GM12801 (cell line): ENCODE data around the gene SIK2.

ENCODE experiments used
- CTCF ChIP-seq: IDR thresholded peaks from one replicate; pipeline ENCODE4 v1.5.1; 2011; ENCODE audit warnings: control low read depth; ENCODE audit not compliant: insufficient read length; ENCODE audit errors: extremely low read depth

Gene SIK2

GRCh38 chr11:111572581-111572980, 29.7 kb upstream of the SIK2 start:
- no peak for TF ChIP-seq CTCF

GRCh38 chr11:111573821-111574249, 28.4 kb upstream of the SIK2 start:
- TF ChIP-seq CTCF, result no peak

DNA sequence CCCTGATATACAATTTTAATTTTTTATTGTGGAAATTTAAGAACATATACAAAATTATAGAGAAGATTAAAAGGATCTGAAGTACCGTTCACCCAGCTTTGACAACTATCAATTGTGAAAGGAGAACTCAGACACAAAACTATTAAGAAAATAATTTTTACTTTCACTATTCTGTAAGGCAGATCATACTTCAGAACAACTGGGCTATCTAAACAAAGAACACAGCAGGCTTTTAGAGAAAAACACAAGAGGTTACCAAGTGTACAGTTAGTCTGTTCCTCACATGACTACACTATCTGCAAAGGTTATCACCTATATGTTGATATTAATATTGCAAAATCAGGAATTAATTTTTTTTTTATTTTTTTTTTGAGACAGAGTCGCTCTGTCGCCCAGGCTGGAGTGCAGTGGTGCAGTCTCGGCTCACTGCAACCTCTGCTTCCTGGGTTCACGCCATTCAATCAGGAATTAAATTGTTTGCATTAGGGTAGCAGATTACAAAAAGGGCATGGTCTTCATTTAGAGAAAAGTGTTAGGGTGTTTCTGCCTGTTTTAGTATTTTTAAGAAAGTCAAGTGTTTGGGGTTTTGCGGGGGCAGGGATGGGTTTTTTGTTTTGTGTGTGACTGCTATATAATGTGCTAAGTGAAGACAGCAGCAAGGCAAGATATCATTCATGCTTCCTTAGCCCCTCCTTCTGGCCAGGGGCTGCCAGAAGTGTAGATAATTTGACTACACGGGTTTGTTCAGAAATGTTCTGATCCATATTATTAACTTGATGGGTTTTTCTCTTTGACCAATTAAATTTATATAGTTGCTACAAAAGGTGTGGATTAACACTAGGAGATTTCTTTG, 27.6 kb upstream of the SIK2 start:
- no peak for TF ChIP-seq CTCF

- TF ChIP-seq CTCF, result no peak
These were observed 26.5 kb upstream of the SIK2 start for GRCh38 chr11:111575740-111576139.

- no peak for TF ChIP-seq CTCF
These were observed 24.4 kb upstream of the SIK2 start for GRCh38 chr11:111577821-111578220.

GRCh38 chr11:111581341-111581740, 20.9 kb upstream of the SIK2 start:
- TF ChIP-seq CTCF, result no peak

- no peak for TF ChIP-seq CTCF
These were observed 20.1 kb upstream of the SIK2 start for GRCh38 chr11:111582163-111582562.
